K562 (cell line): ENCODE results near the gene FOXD2.

Experiments
- KAT7 ChIP-seq: sonication (generic); formaldehyde crosslinking; IDR thresholded peaks from 2 replicates; pipeline ENCODE4 v1.8.0; 2022; ENCODE audit warnings: missing genetic modification reagents, mild to moderate bottlenecking, borderline replicate concordance
- NFRKB ChIP-seq: fragments of 450-650 bp; IDR thresholded peaks from 2 replicates; pipeline ENCODE4 v1.6.1; 2016; ENCODE audit warnings: low read depth
- ZNF384 ChIP-seq: IDR thresholded peaks from 2 replicates; pipeline ENCODE4 v1.6.1; 2012; ENCODE audit warnings: low read depth, low read length, improper control_type of control experiment

DNA sequence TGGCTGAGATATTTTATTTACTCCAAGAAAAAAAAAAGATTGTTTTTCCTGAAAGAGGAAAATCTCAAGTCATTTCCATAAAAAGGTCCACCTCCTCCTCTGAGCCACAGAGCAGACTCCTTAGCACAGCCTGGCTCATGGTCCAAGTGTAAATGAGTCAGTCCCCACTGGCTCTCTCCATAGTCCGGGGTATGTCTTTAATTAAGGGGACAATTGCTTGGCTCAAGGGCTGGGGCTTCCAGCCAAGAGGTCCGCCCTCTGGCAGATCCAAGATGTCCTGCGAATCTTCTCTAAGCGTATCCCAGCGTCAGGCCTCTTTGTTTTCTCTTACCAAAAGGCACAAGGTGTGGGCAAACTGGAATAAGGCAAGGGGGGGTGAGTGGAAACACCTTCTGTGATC is 33.3 kb downstream of the FOXD2 start:
- TF ChIP-seq NFRKB (no peak), KAT7 (CRISPR knock-in tag) (no peak), ZNF384 (no peak)
